Psoas muscle (tissue), 8 donors: Measurements from ENCODE around the gene HDLBP. TPM values are rescaled to one million over a fixed set of nuclear protein-coding genes. Genes with fewer than 3 reads are reported as not detected.

Experiments
- ATAC-seq, 4 donors: fragments of 200-7000 bp; cut with Tn5 transposase; one replicate each; pipeline ENCODE4 v1.9.1; 2020; ENCODE audit warnings: moderate library complexity in 3 of 4, mild to moderate bottlenecking in 2 of 4
- DNase-seq, 2 donors: peaks; one replicate each; pipeline ENCODE4 v3.0.0-alpha.2; 2020
- H3K27ac ChIP-seq: fragments of 200-600 bp; one replicate; pipeline ENCODE4 v1.8.0; 2022
- H3K27me3 ChIP-seq, 3 donors: fragments of 200-600 bp in 1 of 3; one replicate each; pipeline versions ENCODE4 v1.6.1 to v1.8.0; 2013 to 2022; ENCODE audit warnings: low read length in 2 of 3, mild to moderate bottlenecking in 2 of 3, moderate library complexity in 1 of 3; ENCODE audit not compliant: insufficient read depth in 3 of 3
- H3K36me3 ChIP-seq, 2 donors: fragments of 200-600 bp in 1 of 2; one replicate each; pipeline versions ENCODE4 v1.6.1 to v1.8.0; 2013 to 2022; ENCODE audit warnings: low read depth in 1 of 2, mild to moderate bottlenecking in 1 of 2, moderate library complexity in 1 of 2; ENCODE audit not compliant: insufficient read depth in 1 of 2
- H3K4me1 ChIP-seq: fragments of 200-600 bp; one replicate; pipeline ENCODE4 v1.8.0; 2022
- H3K4me3 ChIP-seq: fragments of 200-600 bp; one replicate; pipeline ENCODE4 v1.8.0; 2022; ENCODE audit warnings: mild to moderate bottlenecking
- H3K9me3 ChIP-seq: fragments of 200-600 bp; one replicate; pipeline ENCODE4 v1.8.0; 2022
- CTCF ChIP-seq: fragments of 200-600 bp; IDR thresholded peaks from one replicate; pipeline ENCODE4 v1.8.0; 2022; ENCODE audit warnings: antibody characterized with exemption
- WGBS, 3 donors: extraction: QIAGEN DNeasy Blood & Tissue Kit; methylation state at CpG; one replicate each; pipeline versions ENCODE4 v1.1.6 to v1.1.7; 2013; 5-methylcytosine and 5-hydroxymethylcytosine counted together
- intact Hi-C, 2 donors: fragments of 100-400 bp; cut with DNase I; formaldehyde crosslinking; loops; one replicate each; pipeline versions ENCODE4 v1.11.0 to v1.14.2; 2022
- polyA plus RNA-seq, 3 donors: library from polyadenylated mRNA; stranded (reverse); fragments of 200-250 nt; gene quantifications; one replicate each; pipeline ENCODE4 v1.2.3, GENCODE V29; 2013
- total RNA-seq, 4 donors: library from RNA; stranded (reverse); fragmentation: NEBNext Ultra II Directional in 2 of 4; extraction: Animal tissue kit (Norgen Biotek cat#: 25700) in 2 of 4; gene quantifications; one replicate each; pipeline versions ENCODE4 v1.2.1 to v1.2.4, GENCODE V29; 2021 to 2023
- donor health status: healthy with polysubstance abuse.
- donor health status: DM: no; HTN: no; CAD: no; lungs with moderate emphysema.
- donor health status: Bipolar disorder and iron deficiency.
- donor health status: healthy.
- donor health status: DM: yes; HTN: yes; CAD: no.
- donor health status: DM: no; HTN: no; CAD: no.
- donor health status: DM: no; HTN: no; CAD: no.
- donor health status: DM: yes; HTN: yes; CAD: no.

HDLBP gene
- total and polyA plus RNA-seq, 7 donors = 264 to 526 (median 421) TPM

- H3K27me3 ChIP-seq = no peaks in the 10 kb centered on the region
- H3K4me1 ChIP-seq = peaks cover 32% of the 10 kb centered on the region
- intact Hi-C loops = no loop called here
- H3K4me3 ChIP-seq = no peak overlapping the region
- H3K36me3 ChIP-seq = no peaks in the 10 kb centered on the region
- DNase-seq (no peak), ATAC-seq (no peak)
- 83 to 87% (median 84%) methylated on average over 6 of the region's 6 CpGs for WGBS, 3 donors
- TF ChIP-seq CTCF = no peak
- no peak overlapping the region for H3K27ac ChIP-seq
- no peaks in the 10 kb centered on the region for H3K9me3 ChIP-seq
Measured at GRCh38 chr2:241291153-241291552, 24.3 kb downstream of the HDLBP start.

- WGBS, 3 donors = 62 to 71% (median 63%) methylated on average over 3 of the region's 3 CpGs
- ATAC-seq = peak in 2 of 4 donors; percentile 25 to 54
Measured at GRCh38 chr2:241289597-241289996, 25.9 kb downstream of the HDLBP start.

DNA sequence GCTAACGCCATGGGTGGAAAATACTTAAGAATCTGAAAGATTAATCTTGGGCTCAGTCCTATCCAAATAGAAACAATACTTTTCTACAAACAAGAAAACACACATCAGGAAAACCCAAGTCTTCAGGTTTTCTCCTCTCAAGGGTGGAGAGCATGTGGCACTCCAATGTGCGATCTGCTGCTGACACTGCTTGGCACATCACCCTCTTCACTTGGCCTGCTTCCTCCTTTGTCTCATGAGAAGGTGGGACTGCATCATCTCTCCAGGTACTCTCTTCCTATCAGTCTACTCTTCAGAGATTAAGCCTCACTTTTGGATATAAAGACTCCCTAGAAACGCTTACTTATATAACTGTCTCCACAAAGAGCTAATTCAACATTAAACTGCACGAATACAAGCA lies 26.4 kb downstream of the HDLBP start:
- ATAC-seq (peak in 3 of 4 donors; percentile 53 to 63 (median 60)), DNase-seq (no peak)
- no peak for TF ChIP-seq CTCF
- no peak overlapping the region for H3K4me3 ChIP-seq
- no peak overlapping the region for H3K27ac ChIP-seq
- H3K36me3 ChIP-seq = no peaks in the 10 kb centered on the region
- no peaks in the 10 kb centered on the region for H3K27me3 ChIP-seq
- H3K9me3 ChIP-seq = no peaks in the 10 kb centered on the region
- WGBS, 3 donors = 70 to 72% (median 71%) methylated on average over 4 of the region's 4 CpGs
- H3K4me1 ChIP-seq = peaks cover 22% of the 10 kb centered on the region
- intact Hi-C loops = no loop called here

More at GRCh38 chr2:241289597-241289996, 25.9 kb downstream of the HDLBP start:
- H3K27me3 ChIP-seq = no peaks in the 10 kb centered on the region
- peaks cover 26% of the 10 kb centered on the region for H3K4me1 ChIP-seq
- intact Hi-C loops = no loop called here
- no peak for TF ChIP-seq CTCF
- no peak for DNase-seq
- H3K4me3 ChIP-seq = no peak overlapping the region
- no peaks in the 10 kb centered on the region for H3K36me3 ChIP-seq
- H3K9me3 ChIP-seq = no peaks in the 10 kb centered on the region
- H3K27ac ChIP-seq = no peak overlapping the region

DNA sequence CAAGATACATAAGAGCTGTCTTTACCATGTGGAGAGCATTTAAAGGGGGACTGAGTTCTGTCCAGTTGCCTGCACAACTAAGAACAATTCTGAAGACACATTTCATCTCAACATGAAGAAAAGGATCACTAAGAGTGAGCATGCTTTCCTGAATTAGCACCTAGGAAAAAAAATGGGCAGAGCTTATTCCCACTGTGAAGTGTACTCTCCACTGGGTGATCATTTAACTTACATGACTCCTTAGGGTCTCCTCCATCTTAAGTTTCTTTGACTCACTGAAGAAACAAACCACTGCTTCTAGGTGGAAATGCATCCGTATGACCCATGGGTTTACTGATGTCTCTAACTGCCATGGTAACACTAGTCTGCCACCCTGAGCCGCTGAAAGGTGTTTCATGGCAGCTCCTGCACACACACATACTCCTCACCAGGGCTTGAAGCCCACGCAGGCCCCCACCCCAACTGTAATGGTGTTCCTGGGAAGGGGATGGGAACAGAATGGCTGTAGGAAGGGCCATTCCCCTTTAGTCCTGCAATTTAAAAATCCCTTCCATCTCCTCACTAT lies 27.1 kb downstream of the HDLBP start:
- no peak for TF ChIP-seq CTCF
- WGBS, 3 donors = 88 to 90% (median 89%) methylated on average over 3 of the region's 3 CpGs
- ATAC-seq = peak in 2 of 4 donors; percentile 32 to 34
- no peak overlapping the region for H3K4me3 ChIP-seq
- H3K27ac ChIP-seq = no peak overlapping the region
- H3K4me1 ChIP-seq = peaks cover 17% of the 10 kb centered on the region
- no peaks in the 10 kb centered on the region for H3K36me3 ChIP-seq
- intact Hi-C loops = no loop called here
- DNase-seq = no peak
- no peaks in the 10 kb centered on the region for H3K9me3 ChIP-seq
- H3K27me3 ChIP-seq = no peaks in the 10 kb centered on the region
